K562 (cell line): Measurements from ENCODE around the gene TMEM170A. TPM values are rescaled to one million over a fixed set of nuclear protein-coding genes. Genes with fewer than 3 reads are reported as not detected.

ENCODE experiments used
- CEBPB ChIP-seq: fragments of 450-650 bp; IDR thresholded peaks from 2 replicates; pipeline ENCODE4 v1.6.1; 2016; ENCODE audit warnings: missing genetic modification characterization, missing compliant biosample characterization
- CHD2 ChIP-seq: IDR thresholded peaks from 2 replicates; pipeline ENCODE4 v1.6.1; 2011; ENCODE audit warnings: low read depth, low read length
- DPF2 ChIP-seq: fragments of 450-650 bp; IDR thresholded peaks from 2 replicates; pipeline ENCODE4 v1.6.1; 2016
- SMARCA4 ChIP-seq: fragments of 450-650 bp; IDR thresholded peaks from 2 replicates; pipeline ENCODE4 v1.6.1; 2016
- SOX6 ChIP-seq: fragments of 450-650 bp; IDR thresholded peaks from 2 replicates; pipeline ENCODE4 v1.6.1; 2014; ENCODE audit warnings: mild to moderate bottlenecking
- SRSF1 ChIP-seq: fragments of 200-400 bp; formaldehyde crosslinking; IDR thresholded peaks from 2 replicates; pipeline ENCODE4 v1.6.1; 2017; ENCODE audit warnings: mild to moderate bottlenecking, low read depth, low read length, moderate library complexity
- TGIF2 ChIP-seq: sonication (generic); formaldehyde crosslinking; IDR thresholded peaks from 2 replicates; pipeline ENCODE4 v1.8.1; 2022; ENCODE audit warnings: mild to moderate bottlenecking, missing genetic modification reagents, moderate library complexity
- ZBTB33 ChIP-seq: sonication (generic); formaldehyde crosslinking; IDR thresholded peaks from 2 replicates; pipeline ENCODE4 v1.8.1; 2023; ENCODE audit warnings: mild to moderate bottlenecking, missing genetic modification reagents
- ZNF133 ChIP-seq: fragments of 250-450 bp; sonication (Bioruptor Pico); IDR thresholded peaks from 2 replicates; pipeline ENCODE4 v1.4.0; 2020; ENCODE audit warnings: mild to moderate bottlenecking
- ZNF146 ChIP-seq: IDR thresholded peaks from one replicate; pipeline ENCODE4 v1.6.1; 2018; ENCODE audit warnings: missing compliant biosample characterization; ENCODE audit not compliant: unreplicated experiment
- ZNF280B ChIP-seq: fragments of 250-450 bp; sonication (Bioruptor Pico); IDR thresholded peaks from 2 replicates; pipeline ENCODE4 v1.5.1; 2021; ENCODE audit warnings: mild to moderate bottlenecking
- ZNF395 ChIP-seq: fragments of 200-800 bp; sonication (Bioruptor generic); IDR thresholded peaks from 2 replicates; pipeline ENCODE4 v1.6.1; 2017; ENCODE audit warnings: missing genetic modification characterization, missing compliant biosample characterization
- polyA plus RNA-seq, 8 experiments: library from polyadenylated mRNA; depleted of rRNA in 4 of 8; stranded (reverse) in 5 of 8; unstranded in 3 of 8; fragments of >200 nt; fragmentation: Nextera tagmentation in 2 of 8; fragmentation: Illumina TruSeq in 1 of 8; extraction: Ambion mirVana in 2 of 8; extraction: Trizol in 1 of 8; gene quantifications; 2 replicates each; pipeline versions ENCODE4 v1.2.1 to v1.2.3, GENCODE V29; 2011 to 2014; ENCODE audit warnings: inconsistent platforms in 1 of 8, missing spikeins in 1 of 8
- total RNA-seq, 7 experiments: library from RNA; depleted of rRNA in 6 of 7; stranded (reverse); fragments of >200 nt in 6 of 7; fragmentation: Illumina TruSeq in 2 of 7; extraction: Trizol in 2 of 7; gene quantifications; 2 replicates each; pipeline versions ENCODE4 v1.2.1 to v1.2.3, GENCODE V29; 2011 to 2021; ENCODE audit warnings: low replicate concordance in 1 of 7
- TF ChIP-seq, protein P1 (sequence below), 2 experiments: fragments of 450-650 bp; IDR thresholded peaks; 2 replicates each; pipeline ENCODE4 v1.6.1; 2016
- TF ChIP-seq, protein P2 (sequence below): IDR thresholded peaks from 2 replicates; pipeline ENCODE4 v1.6.1; 2016; ENCODE audit warnings: missing genetic modification characterization, missing compliant biosample characterization
- TF ChIP-seq, protein P3 (sequence below), 2 experiments: fragments of 200-800 bp in 1 of 2; sonication (Bioruptor generic) in 1 of 2; sonication (generic) in 1 of 2; formaldehyde crosslinking in 1 of 2; IDR thresholded peaks in 1 of 2; conservative IDR thresholded peaks in 1 of 2; 2 replicates each; pipeline versions ENCODE4 v1.5.0 to v1.6.1; 2016 to 2020; ENCODE audit warnings: missing compliant biosample characterization in 1 of 2, missing genetic modification characterization in 1 of 2, missing genetic modification reagents in 1 of 2
- TF ChIP-seq, protein P4 (sequence below): sonication (generic); formaldehyde crosslinking; IDR thresholded peaks from 2 replicates; pipeline ENCODE4 v1.8.1; 2023; ENCODE audit warnings: mild to moderate bottlenecking, missing genetic modification reagents

The TMEM170A gene
- total and polyA plus RNA-seq, 9 of the 15 experiments (the other 6 are each of a cell fraction or from before 2014, with no cell fraction given): 6.1 to 30.2 (median 15.0) TPM

DNA sequence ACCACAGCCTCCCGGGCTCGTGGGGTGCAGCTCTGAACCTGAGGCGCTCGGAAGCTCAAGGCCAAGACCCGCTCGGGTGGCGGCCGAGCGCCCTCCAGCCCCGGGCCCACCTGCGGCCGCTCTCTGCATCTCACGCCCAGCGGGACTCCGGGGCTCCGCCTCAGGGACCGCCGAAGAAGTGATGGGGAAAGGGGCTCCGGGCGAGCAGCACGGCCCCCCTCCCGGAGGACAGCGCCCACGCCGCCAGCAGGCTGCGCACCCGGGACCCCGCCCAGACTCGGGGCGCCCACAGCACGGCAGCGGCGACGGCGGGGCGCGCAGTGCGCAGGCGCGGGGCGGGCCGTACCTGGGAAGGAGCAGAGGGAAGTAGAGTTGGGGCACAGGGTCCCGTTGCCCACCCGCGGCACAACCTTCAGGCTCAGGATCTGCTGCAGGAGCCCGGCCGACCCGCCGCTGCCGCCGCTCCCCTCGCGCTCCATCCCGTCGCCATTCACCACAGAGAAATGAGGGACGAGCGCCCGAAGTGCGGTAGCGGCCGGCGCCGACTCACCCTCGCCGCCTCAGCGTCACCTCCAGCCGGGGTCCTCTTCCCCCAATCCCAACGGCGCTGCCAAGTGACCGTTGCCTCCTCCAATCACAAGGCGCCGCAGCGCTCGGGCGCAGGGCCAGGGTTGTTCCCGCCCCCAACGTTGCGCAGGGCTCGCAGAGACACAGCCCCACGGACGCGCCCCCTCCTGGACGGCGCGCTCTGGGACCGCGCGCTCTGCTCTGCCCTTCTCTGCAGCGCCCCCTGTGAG is at the start of gene TMEM170A (continued):
- TF ChIP-seq ZBTB33 (CRISPR knock-in tag): peak; percentile 85
- TF ChIP-seq SOX6: peak; percentile 61
- TF ChIP-seq CHD2: peak; percentile 72
- 0 out of 2 replicates have a peak, but pooled peaks have one; percentile 9 for TF ChIP-seq TGIF2 (CRISPR knock-in tag)
- TF ChIP-seq, protein P1, sequence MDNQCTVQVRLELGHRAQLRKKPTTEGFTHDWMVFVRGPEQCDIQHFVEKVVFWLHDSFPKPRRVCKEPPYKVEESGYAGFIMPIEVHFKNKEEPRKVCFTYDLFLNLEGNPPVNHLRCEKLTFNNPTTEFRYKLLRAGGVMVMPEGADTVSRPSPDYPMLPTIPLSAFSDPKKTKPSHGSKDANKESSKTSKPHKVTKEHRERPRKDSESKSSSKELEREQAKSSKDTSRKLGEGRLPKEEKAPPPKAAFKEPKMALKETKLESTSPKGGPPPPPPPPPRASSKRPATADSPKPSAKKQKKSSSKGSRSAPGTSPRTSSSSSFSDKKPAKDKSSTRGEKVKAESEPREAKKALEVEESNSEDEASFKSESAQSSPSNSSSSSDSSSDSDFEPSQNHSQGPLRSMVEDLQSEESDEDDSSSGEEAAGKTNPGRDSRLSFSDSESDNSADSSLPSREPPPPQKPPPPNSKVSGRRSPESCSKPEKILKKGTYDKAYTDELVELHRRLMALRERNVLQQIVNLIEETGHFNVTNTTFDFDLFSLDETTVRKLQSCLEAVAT (IDR thresholded peaks at IDR 0.05): peak in 1 of 2 experiments; percentile 97; a peak in 2 of 4 replicates
- peak; percentile 62 for TF ChIP-seq ZNF395 (CRISPR knock-in tag)
- TF ChIP-seq ZNF280B (CRISPR knock-in tag): no peak
- TF ChIP-seq, protein P2, sequence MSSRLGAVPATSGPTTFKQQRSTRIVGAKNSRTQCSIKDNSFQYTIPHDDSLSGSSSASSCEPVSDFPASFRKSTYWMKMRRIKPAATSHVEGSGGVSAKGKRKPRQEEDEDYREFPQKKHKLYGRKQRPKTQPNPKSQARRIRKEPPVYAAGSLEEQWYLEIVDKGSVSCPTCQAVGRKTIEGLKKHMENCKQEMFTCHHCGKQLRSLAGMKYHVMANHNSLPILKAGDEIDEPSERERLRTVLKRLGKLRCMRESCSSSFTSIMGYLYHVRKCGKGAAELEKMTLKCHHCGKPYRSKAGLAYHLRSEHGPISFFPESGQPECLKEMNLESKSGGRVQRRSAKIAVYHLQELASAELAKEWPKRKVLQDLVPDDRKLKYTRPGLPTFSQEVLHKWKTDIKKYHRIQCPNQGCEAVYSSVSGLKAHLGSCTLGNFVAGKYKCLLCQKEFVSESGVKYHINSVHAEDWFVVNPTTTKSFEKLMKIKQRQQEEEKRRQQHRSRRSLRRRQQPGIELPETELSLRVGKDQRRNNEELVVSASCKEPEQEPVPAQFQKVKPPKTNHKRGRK (tag): no peak
- TF ChIP-seq CEBPB: peak; percentile 88
- no peak for TF ChIP-seq SRSF1
- peak; percentile 83; the same call in 1 of the 2 replicates for TF ChIP-seq SMARCA4
- peak; percentile 51; the same call in 1 of the 2 replicates for TF ChIP-seq DPF2
- TF ChIP-seq, protein P3, sequence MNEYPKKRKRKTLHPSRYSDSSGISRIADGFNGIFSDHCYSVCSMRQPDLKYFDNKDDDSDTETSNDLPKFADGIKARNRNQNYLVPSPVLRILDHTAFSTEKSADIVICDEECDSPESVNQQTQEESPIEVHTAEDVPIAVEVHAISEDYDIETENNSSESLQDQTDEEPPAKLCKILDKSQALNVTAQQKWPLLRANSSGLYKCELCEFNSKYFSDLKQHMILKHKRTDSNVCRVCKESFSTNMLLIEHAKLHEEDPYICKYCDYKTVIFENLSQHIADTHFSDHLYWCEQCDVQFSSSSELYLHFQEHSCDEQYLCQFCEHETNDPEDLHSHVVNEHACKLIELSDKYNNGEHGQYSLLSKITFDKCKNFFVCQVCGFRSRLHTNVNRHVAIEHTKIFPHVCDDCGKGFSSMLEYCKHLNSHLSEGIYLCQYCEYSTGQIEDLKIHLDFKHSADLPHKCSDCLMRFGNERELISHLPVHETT (CRISPR knock-in tag; conservative IDR thresholded peaks at IDR 0.05 in 1 of 2, IDR thresholded peaks at IDR 0.05 in 1 of 2): no peak
- TF ChIP-seq ZNF133 (CRISPR knock-in tag): no peak
- no peak for TF ChIP-seq ZNF146 (CRISPR knock-in tag)
- TF ChIP-seq, protein P4, sequence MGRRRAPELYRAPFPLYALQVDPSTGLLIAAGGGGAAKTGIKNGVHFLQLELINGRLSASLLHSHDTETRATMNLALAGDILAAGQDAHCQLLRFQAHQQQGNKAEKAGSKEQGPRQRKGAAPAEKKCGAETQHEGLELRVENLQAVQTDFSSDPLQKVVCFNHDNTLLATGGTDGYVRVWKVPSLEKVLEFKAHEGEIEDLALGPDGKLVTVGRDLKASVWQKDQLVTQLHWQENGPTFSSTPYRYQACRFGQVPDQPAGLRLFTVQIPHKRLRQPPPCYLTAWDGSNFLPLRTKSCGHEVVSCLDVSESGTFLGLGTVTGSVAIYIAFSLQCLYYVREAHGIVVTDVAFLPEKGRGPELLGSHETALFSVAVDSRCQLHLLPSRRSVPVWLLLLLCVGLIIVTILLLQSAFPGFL (CRISPR knock-in tag): 0 out of 2 replicates have a peak, but pooled peaks have one; percentile 57
